AG08396 (cell line): Measurements from ENCODE around the gene ZXDC.
A peak's percentile ranks its signal among the peaks of the same experiment; 100 is the strongest.

ENCODE experiments used
- DNase-seq: peaks from one replicate; pipeline ENCODE4 v3.0.0; 2012; ENCODE audit warnings: low spot score, mixed read lengths

Gene ZXDC

DNA sequence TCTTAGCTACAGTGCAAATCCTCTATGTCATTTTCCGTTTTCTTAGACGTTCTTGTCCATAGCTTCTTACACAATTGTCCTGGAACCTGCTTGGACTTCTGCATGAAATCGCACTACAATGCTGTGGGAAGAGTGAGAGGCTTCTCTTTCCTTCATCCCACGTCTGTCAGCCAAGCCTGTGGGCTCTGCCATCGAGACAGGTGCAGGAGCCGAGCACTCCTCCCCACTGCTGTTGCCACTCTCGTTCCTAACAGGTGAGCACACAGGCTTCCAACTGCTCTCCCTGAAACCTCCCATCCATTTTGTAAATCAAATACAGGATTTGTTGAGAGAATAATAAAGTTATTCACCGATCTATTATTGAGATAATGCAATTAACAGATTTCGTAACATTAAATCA, 23.5 kb downstream of the ZXDC start:
- no peak for DNase-seq

DNA sequence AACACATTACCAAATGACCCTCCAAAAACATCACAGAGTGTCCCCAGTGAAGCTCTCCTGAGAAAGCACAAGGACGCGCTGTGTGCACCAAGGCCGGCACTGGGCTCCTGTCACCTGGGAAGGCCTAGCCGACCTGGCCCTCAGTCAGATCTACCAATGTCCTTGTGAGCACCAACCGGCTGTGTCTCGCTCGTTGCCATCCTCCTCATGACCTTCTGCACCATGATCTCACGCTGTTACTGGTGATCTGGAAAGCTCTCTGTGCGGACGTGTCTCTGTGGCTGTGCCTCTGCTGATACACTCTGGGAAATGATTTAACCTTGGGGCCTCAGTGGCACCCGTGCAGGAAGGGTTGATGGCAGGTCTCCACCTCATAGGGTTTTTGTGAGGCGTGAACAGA, 24.2 kb downstream of the ZXDC start:
- DNase-seq = no peak

DNA sequence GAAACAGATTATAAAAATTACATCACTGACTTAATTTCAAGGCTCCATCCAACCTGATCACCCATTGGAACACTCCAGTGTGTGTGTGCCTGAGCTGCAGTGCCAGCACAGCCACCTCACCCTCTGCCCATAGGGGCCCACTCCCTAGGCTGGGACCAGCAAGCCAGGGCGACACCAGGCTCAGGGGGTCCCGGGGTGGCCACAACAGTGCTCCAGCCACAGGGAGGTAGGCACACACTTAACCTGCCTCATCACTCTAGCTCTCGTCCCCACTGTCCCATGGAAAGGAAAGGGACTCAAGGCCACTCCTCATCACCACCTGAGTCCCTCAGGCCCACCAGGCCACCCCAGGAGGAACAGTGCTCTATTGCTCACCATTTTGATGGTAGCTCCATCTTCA, 24.9 kb downstream of the ZXDC start:
- DNase-seq = no peak

DNA sequence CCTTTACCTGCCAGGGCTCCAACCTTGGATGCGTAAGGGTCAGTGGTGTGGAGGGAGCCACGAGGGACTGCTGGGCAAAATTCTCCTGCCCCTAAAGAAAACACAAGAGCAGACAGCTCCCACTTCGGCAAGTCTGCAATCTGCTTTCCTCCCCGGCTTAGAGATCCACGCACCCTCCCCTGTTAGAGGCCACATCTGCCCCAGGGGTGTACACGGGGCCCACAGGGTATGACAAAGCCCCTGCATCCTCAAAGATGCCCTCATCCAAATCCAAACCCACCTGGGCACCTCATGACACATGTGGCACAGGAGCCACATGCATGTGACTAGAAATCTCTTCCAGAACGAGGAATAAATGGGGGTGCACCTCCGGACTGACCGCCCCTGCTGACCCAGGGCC, 25.5 kb downstream of the ZXDC start:
- no peak for DNase-seq

DNA sequence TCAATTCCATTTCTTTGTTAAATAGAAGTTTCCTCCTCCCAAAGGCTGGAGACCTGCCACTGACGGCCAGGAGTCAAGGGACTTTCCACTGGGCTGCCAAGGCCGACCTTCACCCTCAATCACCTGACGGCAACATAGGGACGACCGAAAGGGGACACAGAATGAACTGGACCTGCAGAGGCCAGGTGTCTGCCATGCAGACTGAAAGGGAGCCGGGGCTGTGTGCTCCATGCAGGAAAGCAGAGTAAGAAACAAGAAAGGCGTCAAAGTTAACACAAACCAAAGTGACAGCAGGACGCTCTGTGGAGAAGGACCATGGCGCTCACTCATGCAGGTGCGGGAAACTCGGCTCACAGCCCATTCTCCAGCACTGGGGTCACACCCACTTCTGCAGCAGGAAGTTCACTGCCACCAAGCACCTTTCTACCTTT, 26.1 kb downstream of the ZXDC start:
- no peak for DNase-seq

DNA sequence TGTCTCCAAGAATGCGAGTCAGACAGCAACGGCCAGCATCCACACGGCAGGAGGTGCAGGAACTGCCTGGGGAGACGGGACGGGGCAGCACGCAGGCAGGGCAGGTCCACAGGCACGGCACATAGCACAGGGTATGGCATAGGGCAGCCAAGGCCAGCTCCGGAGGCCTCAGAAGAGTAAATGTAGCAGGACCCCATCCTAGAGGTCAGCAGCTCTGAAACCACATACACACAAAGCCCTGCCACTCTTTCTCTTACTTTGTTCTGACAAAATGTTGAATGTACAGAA, 26.9 kb downstream of the ZXDC start:
- no peak for DNase-seq

DNA sequence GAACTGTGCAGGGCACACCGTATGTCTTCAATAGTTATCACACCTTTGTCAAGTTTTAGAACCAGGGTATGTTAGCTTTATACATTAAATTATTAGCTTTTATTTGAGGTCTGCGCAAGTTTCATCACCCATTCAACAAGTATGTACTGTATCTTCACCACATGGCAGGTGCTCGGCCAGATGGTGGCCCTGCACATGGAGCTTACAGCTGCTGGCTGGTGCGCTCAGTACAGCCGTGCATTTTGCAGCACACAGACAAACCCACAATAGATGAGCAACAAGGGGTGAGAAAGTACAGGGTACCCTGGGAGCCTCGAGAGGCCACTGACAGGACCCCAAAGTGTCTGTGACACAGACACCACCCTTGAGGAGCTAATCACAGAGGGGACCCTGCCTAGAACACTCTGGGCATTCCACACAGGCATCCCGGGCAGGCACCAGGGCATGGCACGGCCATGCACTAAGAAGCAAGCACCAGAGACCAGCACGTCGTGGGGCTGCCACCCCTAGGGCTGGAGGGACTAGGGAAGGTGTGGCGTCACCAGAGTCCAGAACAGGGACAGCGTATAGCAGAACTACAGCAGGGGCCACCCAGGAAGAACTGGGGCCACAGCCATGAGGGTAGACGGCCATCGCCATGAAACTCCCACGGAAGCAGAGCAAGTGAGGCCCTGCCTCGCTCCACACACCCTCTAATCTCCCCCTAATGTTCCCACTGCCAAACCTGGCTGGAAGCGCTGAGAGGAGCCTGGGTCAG, 27.4 kb downstream of the ZXDC start:
- DNase-seq = no peak

DNA sequence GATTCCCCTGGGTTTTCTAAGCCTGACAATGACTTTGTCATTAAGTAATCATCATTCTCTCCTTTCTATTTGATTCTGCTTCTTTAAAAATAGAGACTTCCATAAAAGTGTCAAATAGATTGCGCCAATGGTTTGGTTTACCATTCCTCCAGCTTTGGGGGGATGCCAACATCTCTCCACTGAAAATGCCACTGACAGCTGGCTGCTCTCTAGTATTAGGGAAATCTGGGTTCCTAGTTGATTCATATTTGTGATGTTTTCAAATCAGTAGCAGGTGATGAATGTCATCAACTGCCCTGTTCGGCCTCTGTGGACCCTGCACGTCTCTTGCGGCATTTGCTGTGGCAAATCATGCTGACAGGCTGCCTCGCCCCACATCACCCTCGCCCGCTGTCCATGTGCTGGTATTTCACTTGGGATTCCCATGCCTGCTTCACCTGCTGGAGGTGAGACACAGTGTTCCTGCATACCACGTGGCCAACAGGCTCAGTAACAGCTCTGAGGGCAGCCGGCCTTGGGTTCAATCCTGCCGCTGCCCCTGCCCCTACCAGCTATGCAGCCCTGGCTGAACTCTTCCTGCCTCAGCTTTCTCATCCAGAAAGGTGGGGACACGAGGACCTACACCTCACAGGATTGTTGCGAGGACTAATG, 28.1 kb downstream of the ZXDC start:
- peak; percentile 37 for DNase-seq

DNA sequence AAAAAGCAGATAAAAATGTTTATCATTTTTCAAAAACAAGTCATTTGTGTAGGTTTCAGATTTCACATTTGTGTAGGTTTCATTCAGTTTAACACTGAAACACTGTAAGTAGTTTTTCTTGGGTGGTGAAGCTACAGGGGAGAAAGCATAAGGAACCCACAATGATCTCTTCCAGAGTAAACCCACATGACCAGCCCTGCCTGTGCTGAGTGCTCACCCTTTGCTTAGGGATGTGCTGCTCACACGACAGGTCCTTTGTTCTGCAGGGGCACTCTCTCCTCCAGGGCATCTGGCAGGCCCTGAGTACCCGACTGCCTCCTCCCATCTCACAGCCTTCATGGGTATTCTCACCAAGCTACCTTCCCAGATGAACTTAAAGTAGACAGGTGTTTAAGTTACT, 28.9 kb downstream of the ZXDC start:
- DNase-seq = no peak

DNA sequence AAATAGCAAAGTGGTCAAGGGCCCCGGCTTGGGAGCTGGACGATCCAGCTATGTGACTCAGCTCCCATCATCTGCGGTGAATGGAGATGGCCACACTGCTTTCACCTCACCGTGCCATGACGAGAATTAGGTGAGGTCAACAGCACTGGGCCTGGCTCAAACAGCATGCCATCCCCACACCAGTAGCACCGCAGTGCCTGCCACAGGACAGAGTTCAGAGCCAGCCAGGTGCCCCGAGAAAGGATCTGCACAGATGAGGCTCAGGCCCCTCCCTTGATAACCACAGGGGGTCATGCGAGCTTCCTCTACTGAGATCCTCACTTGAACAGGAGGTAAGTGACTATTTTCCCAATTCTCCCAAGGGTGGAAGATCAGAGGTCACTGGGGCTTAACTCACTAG, 29.4 kb downstream of the ZXDC start:
- no peak for DNase-seq

DNA sequence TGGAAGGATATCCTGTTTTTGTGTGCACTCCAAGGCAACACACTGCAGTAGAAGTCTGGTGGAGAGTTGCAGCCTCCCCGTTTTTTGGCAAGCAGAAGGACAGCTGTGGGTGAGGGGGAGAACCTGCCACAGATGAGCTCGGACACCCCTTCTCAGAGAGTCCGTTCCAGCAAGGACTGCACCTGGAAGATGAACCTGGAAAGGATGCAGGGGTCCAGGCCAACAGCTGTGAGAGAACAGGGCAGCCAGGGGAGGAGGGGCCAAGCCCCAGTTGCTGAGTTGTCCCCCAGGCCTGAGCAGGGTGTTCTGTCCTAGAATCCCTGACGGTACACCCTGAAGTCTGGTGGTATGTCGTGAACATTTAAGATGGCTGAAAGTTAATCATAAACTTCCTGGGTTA, 30.2 kb downstream of the ZXDC start:
- DNase-seq = no peak

DNA sequence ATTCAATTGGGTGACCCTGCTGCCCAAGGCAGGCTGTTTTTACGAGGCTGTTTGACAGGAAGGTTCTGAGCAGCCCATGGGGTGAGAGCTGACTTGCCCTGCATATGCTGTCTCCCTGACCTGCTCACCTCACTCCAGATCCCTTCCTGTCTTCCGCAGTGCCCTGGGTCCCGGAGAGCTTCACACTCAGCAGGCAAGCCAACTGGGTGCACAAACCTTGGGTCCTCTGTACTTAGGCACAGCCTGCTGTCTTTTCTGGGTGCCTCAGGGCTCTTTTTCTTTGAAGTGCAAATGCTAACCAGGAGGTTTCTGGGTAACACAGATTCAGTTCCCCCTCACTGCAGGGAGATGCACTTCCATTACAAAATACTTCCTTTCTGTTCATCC, 32.8 kb downstream of the ZXDC start:
- no peak for DNase-seq

DNA sequence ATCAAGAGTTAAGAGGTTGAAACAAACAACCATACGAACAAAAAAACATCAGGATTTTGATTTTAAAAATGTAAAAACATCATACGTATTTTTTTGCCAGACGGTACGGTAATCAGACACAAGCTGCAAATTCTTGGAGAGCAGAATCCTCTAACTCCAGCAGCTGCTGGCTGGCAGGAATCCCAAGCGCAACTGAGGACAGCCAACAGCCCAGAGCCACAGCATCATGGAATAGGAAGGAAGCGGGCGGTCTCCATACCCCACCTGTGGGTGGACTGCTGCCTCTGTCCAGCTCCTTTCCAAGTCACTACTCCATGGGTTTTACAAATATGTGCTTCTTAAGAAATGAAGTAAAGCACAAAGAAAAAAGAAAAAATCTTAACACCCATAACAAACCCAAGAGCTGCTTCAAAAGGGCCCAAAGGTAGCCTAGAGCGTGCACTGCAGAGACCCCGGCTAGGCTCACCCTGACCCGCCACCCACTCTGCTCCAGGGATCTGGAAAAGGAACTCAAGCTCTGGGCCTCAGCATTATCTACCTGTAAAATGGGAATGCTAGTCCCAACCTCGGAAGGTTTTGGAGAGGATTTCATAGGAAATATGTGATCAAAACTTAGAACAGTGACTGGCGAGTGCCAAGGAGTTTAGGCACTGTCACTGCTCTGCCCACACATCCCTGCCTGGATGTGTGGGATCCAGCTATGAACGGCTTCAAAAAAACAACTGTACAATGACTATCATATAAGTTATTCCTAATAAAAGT, 33.4 kb downstream of the ZXDC start:
- DNase-seq = no peak

DNA sequence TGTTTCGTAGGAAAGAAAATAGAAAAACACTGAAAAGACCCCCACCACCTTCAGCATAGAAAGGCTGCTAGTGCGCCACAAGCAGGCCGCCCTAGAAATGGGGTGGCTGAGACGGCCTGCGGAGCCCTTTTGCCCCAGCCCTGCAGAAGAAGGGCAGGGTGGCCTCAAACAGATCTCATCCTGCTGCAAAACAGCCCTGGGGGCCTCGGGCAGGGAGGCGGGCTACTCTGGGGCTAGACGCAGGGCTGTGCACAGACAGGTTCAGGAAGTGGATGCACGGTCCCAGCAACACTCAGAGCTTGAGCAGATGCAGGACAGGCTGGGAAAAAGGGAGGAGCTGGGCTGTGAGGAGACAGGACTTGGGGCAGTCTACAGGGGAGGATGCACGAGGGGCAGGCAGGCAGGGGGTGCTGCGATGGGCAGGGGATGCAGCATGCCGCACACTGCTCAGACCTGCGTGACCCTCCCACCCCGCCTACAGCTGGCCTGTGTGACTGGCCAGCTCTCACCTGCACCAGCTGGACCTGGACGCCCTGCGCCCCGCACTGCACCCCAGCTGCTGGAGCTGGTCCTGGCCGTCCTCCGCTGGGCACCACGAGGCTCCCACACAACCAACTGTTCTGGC, 34.3 kb downstream of the ZXDC start:
- no peak for DNase-seq

DNA sequence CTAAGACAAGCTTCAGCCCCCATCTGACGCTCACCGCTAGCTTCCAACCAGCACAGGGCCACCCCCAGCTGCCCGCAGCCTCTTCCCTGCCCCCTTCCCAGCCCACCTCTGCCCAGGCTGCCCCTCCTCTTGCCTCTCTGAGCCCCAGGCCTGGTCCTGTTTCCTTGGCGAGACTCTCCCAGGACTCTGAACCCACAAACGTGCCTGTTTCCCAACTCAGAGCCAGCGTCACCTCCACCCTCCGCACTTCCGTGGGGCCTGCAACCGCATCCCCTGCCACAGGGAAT, 35.0 kb downstream of the ZXDC start:
- no peak for DNase-seq

DNA sequence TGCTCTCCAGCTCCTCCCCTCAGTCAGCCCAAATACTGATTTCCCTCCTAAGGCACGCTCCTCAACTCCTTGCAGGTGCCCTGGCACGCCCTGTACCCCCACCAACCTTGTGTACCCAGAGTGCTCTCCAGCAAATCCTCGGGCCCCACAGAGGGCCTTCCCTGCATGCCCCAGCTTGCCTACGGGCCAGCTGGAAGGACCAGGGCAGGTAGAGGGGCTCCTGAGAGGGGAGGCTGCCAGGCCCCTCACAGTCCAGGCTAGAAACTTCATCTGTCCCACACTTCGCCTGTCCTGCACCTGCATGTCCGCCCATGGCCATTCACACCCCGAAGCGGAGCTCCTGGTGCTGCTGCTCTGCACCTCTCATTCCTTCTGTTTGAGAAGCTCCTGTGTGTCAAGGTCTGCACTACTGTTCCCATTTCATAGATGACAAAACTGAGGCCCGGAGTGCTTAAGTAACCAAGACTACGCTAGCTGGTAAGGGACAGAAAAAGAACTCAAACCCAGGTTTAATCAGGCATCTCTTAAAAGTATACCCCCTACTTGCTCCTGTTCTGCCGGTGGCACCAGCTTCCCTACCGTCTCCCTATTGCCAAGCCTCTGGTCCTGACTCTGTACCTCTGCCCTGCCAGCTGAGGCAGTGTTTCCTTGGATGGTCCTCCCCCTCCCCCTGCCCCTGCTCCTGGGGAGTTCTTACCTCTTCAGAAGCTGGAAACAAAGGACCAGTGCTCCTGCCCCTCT, 35.6 kb downstream of the ZXDC start:
- DNase-seq = no peak

DNA sequence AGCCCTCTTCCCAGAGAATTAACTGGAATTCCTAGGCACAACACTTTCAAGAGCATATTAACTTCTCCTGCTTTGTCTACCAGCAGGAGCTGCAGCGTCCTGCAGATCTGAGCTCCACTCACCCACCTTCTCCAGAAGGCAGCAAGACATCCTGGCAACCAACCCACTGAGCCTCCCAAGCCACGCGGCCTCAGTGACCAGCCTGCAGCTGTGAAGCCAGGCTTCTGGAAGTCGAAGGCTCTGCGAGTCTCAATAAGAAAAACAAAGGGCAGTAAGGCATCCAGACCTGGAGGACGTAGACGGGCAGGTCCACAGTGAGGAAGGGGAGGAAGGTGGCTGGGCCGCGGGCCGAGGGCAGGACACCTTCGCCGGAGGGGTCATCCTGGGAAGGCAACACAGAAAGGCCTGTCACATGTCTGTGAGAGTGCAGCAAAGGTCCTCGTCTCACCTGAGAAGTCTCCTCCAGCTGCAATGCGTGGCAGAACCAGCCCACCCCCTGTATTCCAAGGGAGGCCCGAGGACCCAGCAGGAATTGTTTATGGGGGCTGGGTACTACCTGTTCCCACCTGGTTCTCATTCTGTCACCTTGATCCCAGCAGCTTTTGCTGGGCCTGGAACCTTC, 36.2 kb downstream of the ZXDC start:
- no peak for DNase-seq

DNA sequence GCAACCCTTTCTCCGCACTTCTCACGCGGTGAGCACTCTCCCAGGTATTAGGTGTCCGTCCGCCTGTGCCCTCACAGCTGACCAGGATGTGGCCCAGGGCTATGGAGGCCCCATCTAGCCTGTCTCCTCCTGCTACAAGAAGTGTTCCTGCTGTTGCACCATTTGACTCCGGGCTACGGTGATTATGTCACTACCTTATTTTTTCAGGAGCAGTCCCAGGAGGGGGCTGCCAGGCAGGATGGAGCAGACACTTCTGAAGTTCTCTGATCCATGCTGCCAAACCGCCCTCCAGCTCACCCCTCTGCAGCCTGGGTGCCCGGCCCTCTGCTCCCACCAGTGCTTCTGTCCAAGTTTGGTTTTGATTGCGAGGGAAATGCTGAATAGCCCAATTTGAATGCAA, 36.9 kb downstream of the ZXDC start:
- DNase-seq = no peak

DNA sequence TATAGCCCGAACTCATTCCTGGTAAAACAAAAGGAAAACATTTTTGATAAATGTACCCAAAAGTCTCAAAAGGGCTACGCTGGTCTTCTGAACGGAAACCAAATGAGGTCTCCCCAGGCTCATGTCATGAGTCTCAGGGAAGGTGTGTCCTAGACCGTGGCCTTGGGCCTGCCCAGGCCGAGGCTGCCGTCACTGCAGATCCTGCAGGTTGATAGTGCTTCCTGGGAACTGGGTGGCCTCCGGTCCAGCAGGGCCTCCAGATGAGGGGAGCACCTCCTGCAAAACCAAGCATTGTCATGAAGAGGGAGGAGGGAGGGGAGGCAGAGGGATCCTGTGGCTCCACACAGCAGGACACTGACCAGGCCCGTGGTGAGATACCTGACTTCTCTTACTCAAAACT, 37.5 kb downstream of the ZXDC start:
- no peak for DNase-seq

DNA sequence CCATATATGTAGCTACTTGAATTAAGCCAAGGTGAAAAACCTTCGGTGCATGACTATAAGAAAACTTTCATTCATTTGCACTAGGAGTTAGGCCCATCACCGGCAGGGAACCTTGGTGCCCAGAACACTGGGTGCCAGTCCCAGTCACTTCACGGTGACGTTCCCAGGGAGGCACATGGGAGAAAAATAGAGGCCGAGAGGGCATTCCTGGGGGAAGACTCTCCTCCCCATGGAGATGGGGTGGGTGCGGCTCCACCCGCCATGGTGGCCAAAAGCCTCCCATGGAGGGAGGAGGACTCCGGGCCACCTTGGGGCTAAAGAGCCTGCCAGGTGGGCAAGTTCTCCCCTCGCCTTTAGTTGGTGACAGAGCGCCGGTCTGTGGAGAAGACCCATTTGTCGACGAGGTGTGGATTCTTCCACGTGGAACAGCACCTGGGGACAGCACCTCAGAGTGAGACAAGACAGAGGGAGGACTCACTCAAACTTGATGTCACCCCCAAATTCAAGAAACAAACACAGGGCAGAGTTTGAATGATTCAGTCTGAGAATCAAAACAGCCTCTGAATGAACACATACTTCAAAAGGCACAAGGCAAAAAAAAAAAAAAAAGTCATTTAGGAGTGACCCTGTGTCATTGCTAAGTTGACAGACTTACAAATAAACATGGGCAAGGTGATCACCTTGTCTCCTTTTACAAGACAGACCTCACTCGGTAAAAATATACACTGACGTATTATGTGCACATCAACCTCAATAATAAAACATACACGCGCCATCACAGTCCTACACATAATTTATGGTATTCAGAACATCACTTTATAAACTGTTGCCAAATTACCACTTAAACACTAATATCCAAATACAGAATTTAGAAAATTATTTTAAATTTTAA, 38.6 kb downstream of the ZXDC start:
- no peak for DNase-seq
